HFFc6 (cell line): ENCODE measurements around the gene RAB11FIP2. TPM values are rescaled to one million over a fixed set of nuclear protein-coding genes. Genes with fewer than 3 reads are reported as not detected.
A peak's percentile ranks its signal among the peaks of the same experiment; 100 is the strongest.

Experiments
- DNase-seq: peaks from one replicate; pipeline ENCODE4 v3.0.0-alpha.2; 2018
- H3K27ac Mint-ChIP-seq: 2 replicates; pipeline ENCODE4 v1.8.0; 2020; ENCODE audit warnings: mild to moderate bottlenecking, mixed read lengths
- H3K27me3 Mint-ChIP-seq: 2 replicates; pipeline ENCODE4 v1.8.0; 2021; ENCODE audit warnings: mild to moderate bottlenecking, moderate library complexity, mixed read lengths; ENCODE audit not compliant: insufficient read depth
- H3K36me3 Mint-ChIP-seq: 2 replicates; pipeline ENCODE4 v1.8.0; 2021; ENCODE audit warnings: low read depth, mixed read lengths
- H3K4me1 Mint-ChIP-seq: 2 replicates; pipeline ENCODE4 v1.8.0; 2020; ENCODE audit warnings: low read depth, mixed read lengths
- H3K4me3 Mint-ChIP-seq: 2 replicates; pipeline ENCODE4 v1.8.0; 2020; ENCODE audit warnings: mild to moderate bottlenecking, moderate library complexity, mixed read lengths
- H3K9me3 Mint-ChIP-seq: 2 replicates; pipeline ENCODE4 v1.8.0; 2020; ENCODE audit warnings: mild to moderate bottlenecking, mixed read lengths
- CTCF ChIP-seq: fragments of 200-600 bp; sonication (generic); IDR thresholded peaks from 2 replicates; pipeline ENCODE4 v1.5.0; 2021; ENCODE audit warnings: antibody characterized with exemption, mild to moderate bottlenecking
- long read RNA-seq: library from polyadenylated mRNA; unstranded; transcript quantifications from one replicate; pipeline ENCODE4 v2.0.0, GENCODE V29; 2019
- total RNA-seq, 6 experiments: library from RNA; stranded (reverse); fragmentation: NEBNext Ultra II Directional; extraction: Animal tissue kit (Norgen Biotek cat#: 25700); gene quantifications; 2 replicates in 1 of 6; 3 replicates in 5 of 6; pipeline ENCODE4 v1.2.3, GENCODE V29; 2021

RAB11FIP2 gene
- total RNA-seq = 10 to 100 TPM; 13.3 to 16.4 (median 16.2) TPM
- long read RNA-seq, full-length matches to known transcripts = 2 of 10 reads
- long read RNA-seq, partial matches to known transcripts = 4 of 10 reads
- long read RNA-seq, other reads (novel, unspliced or antisense) = 4 of 10 reads

GRCh38 chr10:118046395-118047156, at the start of gene RAB11FIP2:
TSS of gene RAB11FIP2 (minus strand) at chr10:118046941. CDS start at chr10:118046163, 778 bp downstream.
- peak; percentile 91 for DNase-seq
- Mint-ChIP-seq H3K9me3 (no peaks in the 10 kb centered on the region), H3K27ac (peak within 1 kb of the TSS; percentile 90), H3K36me3 (no peaks in the 10 kb centered on the region), H3K4me1 (peaks cover 52% of the 10 kb centered on the region), H3K27me3 (no peaks in the 10 kb centered on the region), H3K4me3 (peak within 1 kb of the TSS; percentile 98)
- TF ChIP-seq CTCF = peak; percentile 53

- no peak overlapping the region for H3K4me3 Mint-ChIP-seq
- DNase-seq = no peak
- no peak overlapping the region for H3K27ac Mint-ChIP-seq
- no peaks in the 10 kb centered on the region for H3K36me3 Mint-ChIP-seq
- no peaks in the 10 kb centered on the region for H3K4me1 Mint-ChIP-seq
- no peaks in the 10 kb centered on the region; the same call in 1 of the 2 replicates for H3K27me3 Mint-ChIP-seq
- H3K9me3 Mint-ChIP-seq = peaks cover 7% of the 10 kb centered on the region
- TF ChIP-seq CTCF = no peak
Observed at GRCh38 chr10:118096022-118096421, 49.3 kb upstream of the RAB11FIP2 start.

GRCh38 chr10:118092209-118092608, 45.5 kb upstream of the RAB11FIP2 start:
- no peak overlapping the region for H3K27ac Mint-ChIP-seq
- no peak for DNase-seq
- H3K36me3 Mint-ChIP-seq = no peaks in the 10 kb centered on the region
- no peaks in the 10 kb centered on the region for H3K4me1 Mint-ChIP-seq
- H3K4me3 Mint-ChIP-seq = no peak overlapping the region
- peaks cover 7% of the 10 kb centered on the region for H3K9me3 Mint-ChIP-seq
- H3K27me3 Mint-ChIP-seq = no peaks in the 10 kb centered on the region; the same call in 1 of the 2 replicates
- TF ChIP-seq CTCF = no peak

GRCh38 chr10:118080817-118081216, 34.1 kb upstream of the RAB11FIP2 start:
- no peaks in the 10 kb centered on the region for H3K36me3 Mint-ChIP-seq
- H3K4me1 Mint-ChIP-seq = no peaks in the 10 kb centered on the region
- peaks cover under 1% of the 10 kb centered on the region for H3K27me3 Mint-ChIP-seq
- no peak for DNase-seq
- TF ChIP-seq CTCF = no peak
- H3K4me3 Mint-ChIP-seq = no peak overlapping the region
- H3K9me3 Mint-ChIP-seq = peaks cover 12% of the 10 kb centered on the region
- no peak overlapping the region for H3K27ac Mint-ChIP-seq

GRCh38 chr10:118076705-118077104, 30.0 kb upstream of the RAB11FIP2 start:
- no peaks in the 10 kb centered on the region for H3K36me3 Mint-ChIP-seq
- TF ChIP-seq CTCF = no peak
- DNase-seq = no peak
- no peaks in the 10 kb centered on the region; the same call in 1 of the 2 replicates for H3K9me3 Mint-ChIP-seq
- H3K4me3 Mint-ChIP-seq = no peak overlapping the region
- no peak overlapping the region for H3K27ac Mint-ChIP-seq
- no peaks in the 10 kb centered on the region for H3K4me1 Mint-ChIP-seq
- no peaks in the 10 kb centered on the region for H3K27me3 Mint-ChIP-seq
